GM19468 (cell line): ENCODE data around the gene TCL1B.
A peak's percentile ranks its signal among the peaks of the same experiment; 100 is the strongest.
"Not testable (repeated sequence)": the region's sequence is repeated elsewhere in the genome, so short reads cannot be mapped to it uniquely, and the experiment has no call there.

Experiments used
- ATAC-seq: cut with Tn5 transposase; IDR thresholded peaks from one replicate; pipeline ENCODE4 v1.9.1; 2021; ENCODE audit warnings: mild to moderate bottlenecking, moderate library complexity, moderate number of reproducible peaks; ENCODE audit not compliant: unreplicated experiment; ENCODE audit errors: extremely low read depth

Gene TCL1B

GRCh38 chr14:95699412-95699811, 13.2 kb downstream of the TCL1B start:
- ATAC-seq = peak; percentile 21

GRCh38 chr14:95700221-95700976, 14.2 kb downstream of the TCL1B start:
- no peak for ATAC-seq

- ATAC-seq = no peak
Observed at GRCh38 chr14:95701846-95702221, 15.6 kb downstream of the TCL1B start.

DNA sequence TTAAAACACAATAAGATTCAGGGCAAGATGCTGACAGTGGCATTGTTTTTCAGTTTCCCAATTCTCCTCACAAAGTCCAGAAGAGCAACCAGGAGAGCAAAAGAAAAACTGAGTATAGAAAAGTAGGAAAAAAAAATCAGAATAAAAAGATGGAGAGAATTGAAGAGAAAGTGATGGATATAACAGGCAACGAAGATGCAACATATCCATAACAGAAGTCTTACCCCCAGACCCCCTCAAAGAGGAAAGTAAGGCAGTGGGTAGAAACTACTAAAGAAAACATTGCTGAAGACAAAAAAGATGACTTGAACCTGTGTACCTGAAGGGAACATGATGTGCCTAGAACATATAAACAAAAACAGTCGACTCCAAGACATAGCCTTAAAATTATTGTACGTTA, 17.1 kb downstream of the TCL1B start:
- no peak for ATAC-seq

GRCh38 chr14:95703805-95704204, 17.6 kb downstream of the TCL1B start:
- ATAC-seq = no peak

- ATAC-seq = no peak
Observed at GRCh38 chr14:95705518-95705917, 19.3 kb downstream of the TCL1B start.

- no peak for ATAC-seq
Observed at GRCh38 chr14:95707327-95707726, 21.1 kb downstream of the TCL1B start.

DNA sequence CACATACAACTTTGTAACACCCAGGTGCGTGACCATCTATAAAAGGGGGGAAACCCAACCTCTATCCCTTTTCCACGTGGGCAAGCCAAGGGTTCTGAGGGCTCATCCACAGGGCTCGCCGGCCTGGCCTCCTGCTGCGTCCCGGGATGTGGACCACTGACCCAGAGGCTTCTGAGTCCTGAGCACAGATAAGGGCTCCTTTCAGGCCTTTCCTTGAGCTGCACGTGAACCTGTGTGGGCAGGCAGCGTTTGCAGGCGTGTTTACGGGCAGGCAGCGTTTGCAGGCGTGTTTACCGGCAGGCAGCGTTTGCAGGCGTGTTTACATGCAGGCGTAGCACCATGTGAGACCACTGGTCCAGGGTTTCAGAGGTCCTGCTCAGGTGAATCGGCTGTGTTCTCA, 23.9 kb downstream of the TCL1B start:
- no peak for ATAC-seq

GRCh38 chr14:95711476-95712176, 25.4 kb downstream of the TCL1B start:
- ATAC-seq = no peak

GRCh38 chr14:95712398-95712797, 26.2 kb downstream of the TCL1B start:
- ATAC-seq = no peak

DNA sequence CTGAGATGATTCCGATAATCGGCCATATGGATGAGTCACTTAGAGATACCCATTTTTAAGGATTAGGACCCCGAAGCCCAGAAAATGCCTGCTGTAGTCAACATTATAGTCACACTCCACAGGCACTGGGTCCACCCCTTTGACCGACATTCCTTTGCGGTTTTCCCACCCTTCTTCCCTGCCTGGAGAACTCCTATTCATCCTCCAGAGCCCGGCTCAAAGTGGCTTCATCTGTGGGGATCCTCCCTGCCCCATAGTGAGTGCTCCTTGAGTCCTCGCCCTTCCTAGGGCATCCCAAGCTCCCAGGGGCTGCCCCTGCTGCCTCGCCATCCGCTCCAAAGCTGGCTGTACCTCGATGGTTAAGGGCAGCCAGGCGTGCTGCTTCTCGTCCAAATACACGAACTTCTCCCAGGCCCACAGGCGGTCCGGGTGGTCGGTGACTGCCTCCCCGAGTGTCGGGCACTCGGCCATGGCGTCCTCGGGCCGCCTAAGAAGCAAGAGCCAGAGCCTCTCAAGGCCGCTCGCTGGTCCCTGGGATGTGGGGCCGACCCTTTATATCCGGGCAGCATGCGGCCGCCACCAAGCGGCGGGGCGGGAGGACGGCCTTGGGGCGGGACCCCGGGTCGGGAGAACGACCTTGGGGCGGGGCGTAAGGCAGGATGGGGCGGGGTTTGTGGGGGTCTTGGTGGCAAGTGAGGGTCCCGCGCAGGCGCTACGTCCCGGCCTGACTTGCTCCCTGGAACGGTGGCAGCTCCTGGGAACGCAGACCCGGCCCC, 27.6 kb downstream of the TCL1B start, which contains the start of gene TCL1A:
Gene TCL1A (minus strand): TSS at position 530 of the 776 bp plus-strand sequence. CDS start 59 bp downstream, at position 471.
- ATAC-seq = peak; percentile 76

- no peak for ATAC-seq
Observed at GRCh38 chr14:95722525-95723190, 36.4 kb downstream of the TCL1B start.

DNA sequence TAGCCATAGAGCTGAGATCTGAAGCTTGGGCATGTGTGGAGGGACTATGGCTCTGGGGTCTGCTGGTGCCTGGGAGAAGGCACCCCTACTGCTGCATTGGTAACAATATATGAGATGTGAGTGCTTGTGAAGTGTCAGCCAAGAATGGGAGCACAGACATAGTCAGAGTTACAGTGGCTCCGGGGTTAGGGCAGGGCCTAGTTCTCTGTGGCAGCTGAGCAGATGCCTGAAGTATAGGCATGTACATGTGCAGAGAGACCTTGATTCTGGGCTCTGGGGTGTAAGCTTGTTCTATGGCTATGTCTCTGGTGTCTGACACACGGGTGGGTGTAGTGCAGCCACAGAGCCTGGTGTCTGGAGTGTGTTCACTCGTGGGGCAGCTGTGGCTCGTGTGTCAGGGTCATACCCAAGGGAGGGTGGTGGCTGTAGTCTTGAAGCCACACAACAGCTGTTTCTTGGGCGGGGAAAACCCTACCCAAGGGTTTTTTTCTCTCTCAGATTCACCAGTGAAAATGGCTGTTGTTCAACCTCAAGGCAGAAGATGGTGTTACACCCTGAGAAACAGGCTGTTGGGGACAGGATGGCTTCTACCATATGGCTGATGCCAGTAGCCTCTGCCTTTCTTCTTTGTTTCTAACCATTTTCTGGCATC, 39.6 kb downstream of the TCL1B start:
- peak; percentile 38 for ATAC-seq

DNA sequence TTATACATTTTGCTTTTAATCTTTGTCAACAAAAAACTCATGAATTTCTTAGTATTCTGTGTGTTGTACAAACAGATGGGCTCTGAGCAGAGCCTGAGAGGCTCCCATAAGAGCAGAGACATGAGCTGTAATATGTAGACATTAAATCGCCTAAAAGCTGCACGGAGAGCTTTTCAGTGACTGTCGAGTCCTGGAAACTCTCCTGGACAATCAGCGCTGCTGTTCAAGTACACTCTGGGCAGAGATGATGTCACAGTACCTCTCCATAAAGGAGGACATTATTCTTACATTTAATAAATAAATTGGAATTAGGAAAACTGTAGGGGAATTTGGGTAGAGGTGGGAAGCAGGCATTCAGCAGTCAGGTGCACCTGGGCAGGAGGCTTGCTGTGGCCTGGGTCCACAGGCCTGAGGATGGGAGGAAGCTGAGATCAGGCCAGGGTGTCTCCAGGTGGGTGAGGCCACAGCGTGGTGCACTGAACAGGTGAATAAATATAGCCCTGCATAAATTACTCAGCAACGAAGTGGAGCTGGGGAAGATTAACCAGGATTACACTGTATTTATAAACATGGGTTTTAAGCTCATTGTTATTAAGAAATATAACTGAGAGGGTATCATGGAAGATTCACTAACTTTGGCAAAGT, 41.0 kb downstream of the TCL1B start:
- ATAC-seq = no peak

DNA sequence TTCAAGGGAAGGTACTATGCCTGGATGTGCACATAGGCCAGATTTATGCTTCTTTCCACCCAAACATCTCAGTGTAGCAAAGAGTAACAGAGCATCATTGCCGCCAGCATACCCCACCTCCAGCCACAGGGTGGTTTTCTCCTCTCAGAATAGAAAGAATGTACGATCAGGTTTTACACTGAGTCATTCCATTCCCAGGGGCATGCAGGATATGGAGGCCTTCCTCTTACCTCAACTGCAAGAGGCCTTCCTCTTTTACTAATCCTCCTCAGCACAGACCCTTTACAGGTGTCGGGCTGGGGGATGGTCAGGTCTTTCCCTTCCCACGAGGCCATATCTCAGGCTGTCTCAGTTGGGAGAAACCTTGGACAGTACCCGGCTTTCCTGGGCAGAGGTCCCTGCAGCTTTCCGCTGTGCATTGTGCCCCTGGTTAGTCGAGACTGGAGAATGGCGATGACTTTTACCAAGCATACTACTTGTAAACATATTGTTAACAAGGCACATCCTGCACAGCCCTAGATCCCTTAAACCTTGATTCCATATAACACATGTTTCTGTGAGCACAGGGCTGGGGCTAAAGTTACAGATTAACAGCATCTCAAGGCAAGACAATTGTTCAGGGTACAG, 43.3 kb downstream of the TCL1B start:
- not testable (repeated sequence) for ATAC-seq

- no peak for ATAC-seq
Observed at GRCh38 chr14:95730126-95730525, 43.9 kb downstream of the TCL1B start.

DNA sequence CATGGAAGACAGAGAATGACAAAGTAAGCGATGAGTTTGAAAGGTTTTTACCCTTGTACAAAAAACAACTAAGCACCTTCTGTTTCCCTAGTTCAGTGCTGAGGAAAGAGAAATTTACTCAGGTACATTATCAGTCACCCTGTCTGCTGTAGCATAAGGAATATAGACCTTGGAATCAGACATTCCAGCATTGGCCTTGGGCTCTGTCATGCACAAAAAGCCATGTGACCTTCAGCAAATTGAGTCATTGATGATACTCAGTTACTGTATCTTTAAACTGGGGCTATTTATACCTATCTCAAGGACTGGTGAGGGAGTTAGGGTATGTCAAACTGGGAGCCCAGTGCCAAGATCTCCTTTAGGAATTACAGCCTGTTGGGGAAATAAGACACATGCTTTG, 47.0 kb downstream of the TCL1B start:
- ATAC-seq = no peak

- no peak for ATAC-seq
Observed at GRCh38 chr14:95739356-95739755, 53.1 kb downstream of the TCL1B start.

- ATAC-seq = no peak
Observed at GRCh38 chr14:95741038-95741490, 54.8 kb downstream of the TCL1B start.
